Effector memory CD8-positive, alpha-beta T cell (primary cell): ENCODE measurements around the gene SRD5A3.
"Not testable (repeated sequence)": the region's sequence is repeated elsewhere in the genome, so short reads cannot be mapped to it uniquely, and the experiment has no call there.

Experiments used
- ATAC-seq: fragments of 150-1000 bp; cut with Tn5 transposase; replicated peaks from 2 replicates; pipeline ENCODE4 v1.10.0; 2021; ENCODE audit warnings: mild to moderate bottlenecking, moderate library complexity
- DNase-seq, 3 experiments: peaks; one replicate each; pipeline ENCODE4 v3.0.0; 2021
- H3K27ac Mint-ChIP-seq, 2 donors: one replicate each; pipeline ENCODE4 v1.8.0; 2022; ENCODE audit warnings: mild to moderate bottlenecking in 2 of 2, mixed read lengths in 2 of 2, moderate library complexity in 2 of 2
- H3K27me3 Mint-ChIP-seq, 2 donors: one replicate each; pipeline ENCODE4 v1.8.0; 2022; ENCODE audit warnings: mixed read lengths in 2 of 2
- H3K36me3 Mint-ChIP-seq: one replicate; pipeline ENCODE4 v1.8.0; 2022; ENCODE audit warnings: mild to moderate bottlenecking, moderate library complexity, mixed read lengths; ENCODE audit not compliant: insufficient read depth
- H3K4me1 Mint-ChIP-seq, 2 donors: one replicate each; pipeline ENCODE4 v1.8.0; 2022; ENCODE audit warnings: low read depth in 2 of 2, mixed read lengths in 2 of 2
- H3K4me3 Mint-ChIP-seq, 2 donors: one replicate each; pipeline ENCODE4 v1.8.0; 2022; ENCODE audit warnings: mild to moderate bottlenecking in 2 of 2, mixed read lengths in 2 of 2, moderate library complexity in 2 of 2
- H3K9me3 Mint-ChIP-seq, 2 donors: one replicate each; pipeline ENCODE4 v1.8.0; 2022; ENCODE audit warnings: mixed read lengths in 2 of 2

SRD5A3 gene

DNA sequence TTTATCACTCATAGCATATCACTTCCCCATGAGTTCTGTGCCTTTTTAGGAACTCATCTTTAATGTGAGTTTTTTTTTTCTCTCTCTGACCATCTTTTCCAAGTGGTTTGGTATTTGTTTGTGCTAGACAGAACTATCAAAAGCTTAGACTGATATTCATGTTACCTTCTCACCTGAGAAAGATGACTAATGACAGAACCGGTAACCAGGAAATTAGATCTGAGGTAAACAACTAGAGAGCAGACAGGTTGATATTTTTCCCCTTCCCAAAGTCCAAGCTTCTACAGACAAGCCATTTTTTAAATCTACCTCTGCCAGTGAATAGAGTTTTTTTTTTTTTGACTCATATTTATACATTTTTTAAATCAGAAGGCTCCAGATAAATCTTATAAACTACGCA, 17.0 kb upstream of the SRD5A3 start:
- Mint-ChIP-seq H3K27ac (no peak overlapping the region), H3K36me3 (no peaks in the 10 kb centered on the region), H3K4me3 (no peak overlapping the region), H3K4me1 (no peaks in the 10 kb centered on the region), H3K27me3 (peaks cover 16 to 31% of the 10 kb centered on the region in 2 donors), H3K9me3 (no peaks in the 10 kb centered on the region)
- ATAC-seq, result no peak
- DNase-seq, result no peak

DNA sequence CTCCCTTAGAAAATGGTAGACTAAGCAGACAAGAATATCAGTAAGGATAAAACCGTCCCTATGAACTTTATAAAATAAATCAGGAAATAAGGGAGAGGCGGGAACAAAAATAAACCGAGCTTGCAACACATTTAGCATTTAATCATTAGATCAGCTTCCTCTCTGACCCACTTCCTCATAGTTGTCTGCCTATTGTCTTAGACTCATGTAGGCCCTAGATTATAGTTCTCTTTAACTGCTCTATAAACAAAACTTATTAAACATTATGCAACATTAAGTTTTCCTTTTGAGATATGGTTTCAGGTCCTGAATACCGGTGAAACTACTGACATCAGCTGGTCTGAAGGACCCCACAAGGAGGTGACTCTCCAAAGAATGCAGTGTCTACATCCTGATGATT, 15.8 kb upstream of the SRD5A3 start:
- H3K36me3 Mint-ChIP-seq, result no peaks in the 10 kb centered on the region
- H3K27me3 Mint-ChIP-seq, result peaks cover 4 to 21% of the 10 kb centered on the region in 2 donors
- H3K9me3 Mint-ChIP-seq, result no peaks in the 10 kb centered on the region
- H3K4me1 Mint-ChIP-seq, result no peaks in the 10 kb centered on the region
- H3K4me3 Mint-ChIP-seq, result no peak overlapping the region
- H3K27ac Mint-ChIP-seq, result no peak overlapping the region
- ATAC-seq, result no peak
- DNase-seq, result no peak

DNA sequence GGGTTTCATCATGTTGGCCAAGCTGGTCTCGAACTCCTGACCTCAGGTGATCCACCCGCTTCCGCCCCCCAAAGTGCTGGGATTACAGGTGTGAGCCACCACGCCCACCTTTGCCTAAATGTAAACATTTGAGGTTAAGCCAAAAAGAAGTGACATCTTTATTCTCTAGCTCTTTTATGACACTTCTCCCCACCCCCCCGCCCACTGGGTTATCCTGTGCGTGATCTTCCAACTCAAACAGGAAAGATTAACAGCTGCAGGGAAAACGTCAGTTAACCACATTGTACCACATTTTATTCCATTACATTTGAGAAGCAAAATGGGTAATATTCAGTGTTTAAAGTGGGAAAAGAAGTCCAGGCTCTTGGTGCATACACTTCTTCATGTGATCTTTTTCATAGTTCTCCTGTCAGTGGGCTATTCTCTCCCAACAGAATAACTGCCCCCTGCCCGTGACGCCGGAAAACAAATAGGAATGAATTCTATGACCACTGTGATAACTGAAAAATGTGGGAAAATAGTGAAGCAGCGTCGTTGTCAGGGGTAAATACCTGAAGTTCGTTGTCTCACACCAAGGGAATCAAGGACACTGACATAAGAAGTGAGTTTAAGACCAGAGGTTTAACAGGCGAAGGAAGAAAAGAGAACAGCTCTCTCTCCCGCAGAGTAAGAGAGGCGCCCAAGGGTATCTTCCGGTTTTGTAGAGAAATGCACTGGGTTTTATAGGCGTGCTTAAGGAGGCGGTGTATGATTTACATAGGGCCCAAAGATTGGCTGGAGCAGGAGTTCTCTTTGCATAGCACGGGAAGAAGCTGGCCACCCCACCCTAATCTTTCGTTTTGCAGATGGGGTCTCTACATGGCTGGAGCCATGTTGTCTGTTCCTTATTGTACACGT, 9.7 kb upstream of the SRD5A3 start:
- ATAC-seq (no peak), DNase-seq (no peak)
- peak overlapping the region in 1 of 2 donors; percentile 63 for H3K27ac Mint-ChIP-seq
- H3K4me1 Mint-ChIP-seq, result peaks cover 0 to 2% of the 10 kb centered on the region in 2 donors
- H3K27me3 Mint-ChIP-seq, result peaks cover 9 to 22% of the 10 kb centered on the region in 2 donors
- no peak overlapping the region for H3K4me3 Mint-ChIP-seq
- H3K9me3 Mint-ChIP-seq, result no peaks in the 10 kb centered on the region
- H3K36me3 Mint-ChIP-seq, result no peaks in the 10 kb centered on the region

DNA sequence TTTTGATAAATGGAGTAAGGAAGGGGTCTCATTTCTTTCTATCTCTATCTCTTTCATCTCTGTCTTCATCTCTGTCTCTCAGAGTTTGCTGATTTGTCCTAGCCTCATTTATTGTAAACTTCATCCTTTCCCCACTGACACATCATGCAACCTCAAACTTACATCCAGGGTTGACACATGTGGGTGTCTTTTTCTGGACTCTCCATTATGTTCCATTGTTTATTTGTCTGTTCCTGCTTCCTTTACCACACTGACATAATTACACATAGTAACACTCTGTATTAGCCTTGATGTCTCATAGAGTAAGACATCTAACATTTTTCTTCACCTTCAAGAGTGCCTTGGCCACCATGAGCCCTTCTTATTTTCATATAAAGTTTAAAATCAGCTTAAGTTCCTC, 8.1 kb upstream of the SRD5A3 start:
- Mint-ChIP-seq H3K27me3 (peaks cover 9 to 17% of the 10 kb centered on the region in 2 donors), H3K36me3 (no peaks in the 10 kb centered on the region), H3K9me3 (no peaks in the 10 kb centered on the region), H3K4me3 (no peak overlapping the region), H3K27ac (no peak overlapping the region), H3K4me1 (peaks cover 0 to 2% of the 10 kb centered on the region in 2 donors)
- ATAC-seq (no peak), DNase-seq (no peak)

DNA sequence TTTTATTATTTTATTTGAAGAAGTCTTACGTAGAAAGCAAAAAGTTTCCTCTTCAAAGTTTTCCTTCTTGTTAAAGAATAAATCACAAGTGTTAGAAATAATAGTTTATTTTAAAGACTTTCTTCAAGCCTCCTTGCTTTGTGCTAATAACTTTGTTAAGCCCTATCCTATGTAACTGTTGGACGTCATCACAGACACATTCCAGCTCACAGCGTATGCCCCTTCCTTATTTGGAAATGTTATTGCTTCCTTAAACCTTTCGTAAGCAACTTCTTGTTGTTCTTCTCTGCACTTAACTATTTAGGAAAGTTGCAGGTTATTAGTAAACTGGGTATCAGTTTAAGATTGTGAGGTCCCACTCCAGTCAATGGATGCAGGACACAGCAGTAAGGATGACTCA, 7.6 kb upstream of the SRD5A3 start:
- Mint-ChIP-seq H3K27ac (no peak overlapping the region), H3K9me3 (no peaks in the 10 kb centered on the region), H3K4me3 (no peak overlapping the region), H3K4me1 (peaks cover 0 to 2% of the 10 kb centered on the region in 2 donors), H3K36me3 (no peaks in the 10 kb centered on the region), H3K27me3 (peaks cover 9 to 17% of the 10 kb centered on the region in 2 donors)
- no peak for DNase-seq
- ATAC-seq, result no peak

DNA sequence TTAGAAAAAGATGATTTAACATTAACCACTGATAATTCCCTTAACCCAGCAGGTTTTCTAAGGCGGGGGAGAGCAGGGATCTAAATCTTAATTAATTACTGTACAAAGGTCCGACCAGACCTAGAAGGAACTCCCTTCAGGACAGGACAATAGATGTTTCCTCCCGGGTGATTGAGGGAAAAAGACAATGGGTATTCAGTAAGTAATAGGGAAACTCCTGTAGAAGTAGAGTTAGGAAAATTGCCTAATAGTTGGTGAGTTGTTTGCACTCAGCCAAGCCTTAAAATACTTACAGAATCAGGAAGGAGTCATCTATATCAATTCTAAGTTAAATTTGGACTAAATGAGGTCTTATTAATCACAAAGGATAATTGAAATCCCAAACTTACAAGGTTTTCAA, 5.8 kb upstream of the SRD5A3 start:
- DNase-seq (no peak), ATAC-seq (no peak)
- Mint-ChIP-seq H3K4me1 (peaks cover 0 to 2% of the 10 kb centered on the region in 2 donors), H3K9me3 (no peaks in the 10 kb centered on the region), H3K36me3 (no peaks in the 10 kb centered on the region), H3K27ac (no peak overlapping the region), H3K27me3 (peaks cover 9 to 17% of the 10 kb centered on the region in 2 donors), H3K4me3 (no peak overlapping the region)

DNA sequence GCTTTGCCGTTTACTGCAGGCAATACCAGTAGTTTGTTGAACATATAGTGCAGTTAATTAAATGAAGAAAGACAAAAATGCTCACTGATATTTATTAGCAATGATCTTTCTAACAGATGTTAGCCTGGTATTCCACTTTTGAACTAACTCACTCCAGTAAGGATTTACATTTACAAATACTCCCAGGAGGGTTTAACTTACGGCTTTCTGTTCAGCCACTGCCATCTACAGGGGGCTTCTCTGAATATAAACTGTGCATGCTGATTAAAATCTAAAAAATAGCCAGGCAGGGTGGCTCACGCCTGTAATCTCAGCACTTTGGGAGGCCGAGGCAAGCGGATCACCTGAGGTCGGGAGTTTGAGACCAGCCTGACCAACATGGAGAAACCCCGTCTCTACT, 2.2 kb upstream of the SRD5A3 start:
- H3K4me3 Mint-ChIP-seq, result no peak overlapping the region
- no peak overlapping the region for H3K27ac Mint-ChIP-seq
- ATAC-seq (no peak), DNase-seq (no peak)
- H3K27me3 Mint-ChIP-seq, result peaks cover 4 to 9% of the 10 kb centered on the region in 2 donors
- H3K9me3 Mint-ChIP-seq, result no peaks in the 10 kb centered on the region
- H3K36me3 Mint-ChIP-seq, result no peaks in the 10 kb centered on the region
- H3K4me1 Mint-ChIP-seq, result peaks cover 7 to 10% of the 10 kb centered on the region in 2 donors

DNA sequence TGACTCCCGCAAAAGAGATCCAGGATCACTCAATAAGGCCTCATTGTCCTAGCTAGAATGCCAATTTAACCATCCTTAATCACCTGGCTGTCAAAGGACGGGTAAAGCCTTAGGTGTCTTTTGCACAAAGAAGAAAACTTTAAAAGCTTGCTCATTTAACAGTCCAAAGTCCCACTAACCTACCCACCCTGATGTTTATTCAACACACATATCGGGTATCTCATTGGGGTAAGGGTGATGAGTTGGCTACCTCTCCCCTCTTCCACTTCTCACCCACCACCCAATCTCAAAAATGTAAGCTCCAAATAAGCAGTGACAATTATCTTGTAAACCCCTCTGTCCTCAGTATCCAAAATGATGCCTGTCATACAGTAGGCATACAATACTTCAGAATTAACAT, 988 bp upstream of the SRD5A3 start:
- Mint-ChIP-seq H3K36me3 (no peaks in the 10 kb centered on the region), H3K4me1 (peaks cover 7 to 10% of the 10 kb centered on the region in 2 donors), H3K4me3 (no peak overlapping the region), H3K9me3 (no peaks in the 10 kb centered on the region), H3K27ac (no peak overlapping the region), H3K27me3 (peaks cover 0 to 4% of the 10 kb centered on the region in 2 donors)
- ATAC-seq (no peak), DNase-seq (no peak)

DNA sequence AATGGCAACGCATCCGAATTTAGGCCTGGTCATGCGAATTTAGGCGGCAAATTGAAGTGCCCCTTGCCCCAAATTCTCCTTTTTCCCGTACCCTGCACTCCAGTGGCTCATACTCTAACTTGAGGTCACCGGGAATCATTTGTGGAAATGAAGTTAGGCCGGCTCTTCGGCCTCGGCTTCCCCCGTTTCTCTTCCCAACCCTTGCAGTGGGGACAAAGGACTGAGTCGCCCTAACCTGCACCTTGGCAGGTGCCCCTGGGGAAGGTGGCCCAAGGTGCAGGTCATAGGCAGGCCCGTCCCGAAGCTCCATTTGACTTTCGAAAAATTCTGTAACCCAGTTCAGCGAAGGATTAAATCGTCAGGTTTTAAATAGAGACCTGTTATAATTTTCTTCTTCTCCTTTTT, 811 bp downstream of the SRD5A3 start:
- Mint-ChIP-seq H3K27ac (peak overlapping the region; percentile 68 to 75), H3K4me3 (peak overlapping the region; percentile 80 to 85), H3K4me1 (peaks cover 7 to 10% of the 10 kb centered on the region in 2 donors), H3K9me3 (no peaks in the 10 kb centered on the region), H3K27me3 (no peaks in the 10 kb centered on the region), H3K36me3 (no peaks in the 10 kb centered on the region)
- ATAC-seq (no peak), DNase-seq (no peak)

DNA sequence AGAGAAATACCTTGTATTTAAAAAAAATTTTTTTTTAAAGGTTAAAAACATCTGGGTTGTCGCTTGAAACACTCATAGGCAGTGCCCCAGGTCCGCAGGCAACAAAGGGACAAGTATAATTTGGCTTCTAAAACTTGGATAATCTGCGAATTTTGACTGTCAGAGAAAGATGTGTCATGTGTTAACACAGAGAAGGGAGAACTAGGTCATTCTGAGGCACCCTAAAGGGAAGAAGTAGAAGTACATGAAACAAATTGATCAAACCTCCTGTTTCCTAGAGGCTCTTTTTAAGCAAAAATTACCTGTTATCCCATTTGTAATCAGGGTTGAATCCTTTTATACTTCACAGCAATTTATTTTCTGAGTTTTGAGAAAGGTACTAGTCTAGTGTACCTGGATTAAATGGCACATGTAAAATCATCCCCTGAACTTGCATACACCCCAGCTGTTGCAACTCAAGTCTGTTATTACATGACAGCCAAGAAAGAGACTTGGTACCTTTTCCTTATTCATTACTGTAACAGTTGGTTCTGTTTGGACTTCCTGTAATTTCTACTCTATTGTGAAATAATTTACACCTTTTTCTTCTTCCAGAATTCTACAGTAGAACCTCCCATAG, 1.7 kb downstream of the SRD5A3 start:
- peaks cover 7 to 10% of the 10 kb centered on the region in 2 donors for H3K4me1 Mint-ChIP-seq
- no peaks in the 10 kb centered on the region for H3K36me3 Mint-ChIP-seq
- no peak for ATAC-seq
- DNase-seq, result no peak
- peak overlapping the region; percentile 68 to 75 for H3K27ac Mint-ChIP-seq
- H3K27me3 Mint-ChIP-seq, result no peaks in the 10 kb centered on the region
- no peaks in the 10 kb centered on the region for H3K9me3 Mint-ChIP-seq
- peak overlapping the region; percentile 80 to 85 for H3K4me3 Mint-ChIP-seq

DNA sequence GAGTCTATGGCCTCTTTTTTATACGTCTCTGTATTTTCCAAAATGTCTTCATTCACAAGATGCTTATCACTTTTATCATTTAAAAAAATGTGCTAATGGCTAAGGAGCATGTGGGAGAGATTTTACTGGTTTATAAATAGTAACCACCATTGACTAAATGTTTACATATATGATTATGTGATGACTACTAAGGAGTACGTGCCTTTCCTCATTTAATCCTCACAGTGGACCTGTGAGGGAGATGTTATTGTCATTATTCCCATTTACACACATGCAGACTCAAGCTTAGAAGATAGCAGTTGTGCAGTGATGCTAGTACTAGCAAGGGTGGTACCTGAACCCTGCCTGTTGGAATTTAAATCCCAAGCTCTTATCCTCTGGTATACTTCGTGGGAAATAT, 2.4 kb downstream of the SRD5A3 start:
- Mint-ChIP-seq H3K27me3 (no peaks in the 10 kb centered on the region), H3K27ac (no peak overlapping the region), H3K36me3 (no peaks in the 10 kb centered on the region), H3K4me3 (no peak overlapping the region), H3K4me1 (peaks cover 7 to 10% of the 10 kb centered on the region in 2 donors), H3K9me3 (no peaks in the 10 kb centered on the region)
- ATAC-seq, result no peak
- no peak for DNase-seq

DNA sequence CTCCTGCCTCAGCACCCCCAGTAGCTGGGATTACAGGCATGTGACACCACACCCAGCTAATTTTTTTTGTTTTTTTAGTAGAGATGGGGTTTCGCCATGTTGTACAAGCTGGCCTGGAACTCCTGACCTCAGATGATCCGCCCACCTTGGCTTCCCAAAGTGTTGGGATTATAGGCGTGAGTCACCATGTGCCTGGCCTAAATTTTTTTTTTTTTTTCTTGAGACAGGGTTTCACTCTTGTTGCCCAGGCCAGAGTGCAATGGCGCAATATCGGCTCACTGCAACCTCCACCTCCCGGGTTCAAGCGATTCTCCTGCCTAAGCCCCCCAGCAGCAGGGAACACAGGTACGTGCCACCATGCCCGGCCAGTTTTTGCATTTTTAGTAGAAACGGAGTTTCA, 4.8 kb downstream of the SRD5A3 start:
- not testable (repeated sequence) for H3K4me3 Mint-ChIP-seq, H3K27ac Mint-ChIP-seq, H3K36me3 Mint-ChIP-seq, DNase-seq, H3K4me1 Mint-ChIP-seq, H3K9me3 Mint-ChIP-seq, ATAC-seq, H3K27me3 Mint-ChIP-seq

DNA sequence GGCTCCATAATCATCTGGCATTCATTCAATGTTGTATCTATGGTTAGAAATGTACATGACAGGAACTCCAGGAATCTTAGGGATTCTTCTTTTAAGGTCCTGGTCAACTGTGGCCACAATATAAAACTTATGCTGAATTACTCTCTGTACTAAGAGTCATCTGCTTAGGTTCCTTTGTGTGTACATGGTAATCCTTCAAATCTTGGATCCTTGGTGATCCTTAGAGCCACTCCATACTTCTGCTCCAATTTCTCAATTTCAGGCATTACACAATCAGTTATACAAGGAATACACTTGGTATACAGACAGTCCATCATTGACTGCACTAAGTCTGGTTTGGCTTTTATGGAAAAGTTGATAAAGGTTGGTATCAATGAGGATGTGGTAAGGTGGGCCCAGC, 5.8 kb downstream of the SRD5A3 start:
- ATAC-seq, result no peak
- H3K36me3 Mint-ChIP-seq, result no peaks in the 10 kb centered on the region
- no peaks in the 10 kb centered on the region for H3K9me3 Mint-ChIP-seq
- no peak overlapping the region for H3K27ac Mint-ChIP-seq
- H3K4me1 Mint-ChIP-seq, result peaks cover 6 to 7% of the 10 kb centered on the region in 2 donors
- H3K4me3 Mint-ChIP-seq, result no peak overlapping the region
- H3K27me3 Mint-ChIP-seq, result no peaks in the 10 kb centered on the region
- DNase-seq, result no peak

DNA sequence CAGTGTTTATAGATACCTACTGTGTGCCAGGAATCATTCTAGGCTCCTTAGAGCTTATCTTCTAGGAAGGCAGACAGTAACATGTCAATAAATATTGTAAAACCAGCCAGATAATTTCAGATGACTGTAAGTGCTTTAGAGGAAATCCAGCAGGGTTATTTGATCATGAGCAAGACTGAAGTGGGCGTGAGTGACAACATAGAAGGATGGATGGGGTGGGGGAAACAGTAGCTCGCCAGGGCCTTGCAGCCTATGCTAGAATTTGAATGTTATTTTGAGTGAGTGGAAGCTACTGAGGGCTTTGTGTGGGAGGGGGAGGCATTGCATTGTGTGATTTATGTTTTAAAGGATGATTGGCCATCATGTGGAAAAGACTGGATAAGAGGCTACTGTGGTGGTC, 6.7 kb downstream of the SRD5A3 start:
- Mint-ChIP-seq H3K27ac (no peak overlapping the region), H3K27me3 (no peaks in the 10 kb centered on the region), H3K4me1 (no peaks in the 10 kb centered on the region), H3K4me3 (no peak overlapping the region), H3K9me3 (no peaks in the 10 kb centered on the region), H3K36me3 (no peaks in the 10 kb centered on the region)
- DNase-seq, result no peak
- ATAC-seq, result no peak
